Measurements from ENCODE around the gene GABARAPL1.
A peak's percentile ranks its signal among the peaks of the same experiment; 100 is the strongest.

GABARAPL1 gene

GRCh38 chr12:10234562-10234961 lies 21.9 kb downstream of the GABARAPL1 start:
- DNase-seq (ENCODE audit: low spot score): no peak

GRCh38 chr12:10235761-10236631 lies 23.3 kb downstream of the GABARAPL1 start:
- peak; percentile 66 for DNase-seq (ENCODE audit: low spot score)

GRCh38 chr12:10236720-10237119 lies 24.0 kb downstream of the GABARAPL1 start:
- DNase-seq (ENCODE audit: low spot score): no peak

- no peak for DNase-seq (ENCODE audit: low spot score)
Measured at GRCh38 chr12:10238526-10238925, 25.8 kb downstream of the GABARAPL1 start.

GRCh38 chr12:10241290-10241689 lies 28.6 kb downstream of the GABARAPL1 start:
- no peak for DNase-seq (ENCODE audit: low spot score)

GRCh38 chr12:10241727-10242126 lies 29.1 kb downstream of the GABARAPL1 start:
- no peak for DNase-seq (ENCODE audit: low spot score)

GRCh38 chr12:10242539-10242938 lies 29.9 kb downstream of the GABARAPL1 start:
- no peak for DNase-seq (ENCODE audit: low spot score)

GRCh38 chr12:10243818-10244520 lies 31.3 kb downstream of the GABARAPL1 start:
- no peak for DNase-seq (ENCODE audit: low spot score)

GRCh38 chr12:10247436-10248058 lies 34.9 kb downstream of the GABARAPL1 start:
- no peak for DNase-seq (ENCODE audit: low spot score)

GRCh38 chr12:10249690-10250455 lies 37.2 kb downstream of the GABARAPL1 start:
- DNase-seq (ENCODE audit: low spot score): no peak

- no peak for DNase-seq (ENCODE audit: low spot score)
Measured at GRCh38 chr12:10251669-10252068, 39.0 kb downstream of the GABARAPL1 start.

GRCh38 chr12:10252201-10252600 lies 39.5 kb downstream of the GABARAPL1 start:
- DNase-seq (ENCODE audit: low spot score): no peak

- DNase-seq (ENCODE audit: low spot score): no peak
Measured at GRCh38 chr12:10256064-10256463, 43.4 kb downstream of the GABARAPL1 start.

- no peak for DNase-seq (ENCODE audit: low spot score)
Measured at GRCh38 chr12:10260927-10261326, 48.2 kb downstream of the GABARAPL1 start.

- DNase-seq (ENCODE audit: low spot score): no peak
Measured at GRCh38 chr12:10268037-10268436, 55.4 kb downstream of the GABARAPL1 start.

GRCh38 chr12:10272467-10272866 lies 59.8 kb downstream of the GABARAPL1 start:
- DNase-seq (ENCODE audit: low spot score): no peak
